Measurements from ENCODE around the gene SLC8A2. TPM values are rescaled to one million over a fixed set of nuclear protein-coding genes. Genes with fewer than 3 reads are reported as not detected.

The SLC8A2 gene
- total RNA-seq = 10 to 100 TPM in 2 of 4 donors, 1 to 10 TPM in 1, under 1 TPM in 1; 0.82 to 36.4 (median 9.6) TPM

- intact Hi-C loops (cut with DNase I; ENCODE audit: low total_unique reads) (no loop called here), in situ Hi-C loops (cut with MboI; ENCODE audit: low pct_ligation_motif_present in 1 of 4, low pct_unique_long_range_greater_than_20kb in 1 of 4, low sequenced_read_pairs in 3 of 4) (no loop called here)
- H3K27me3 ChIP-seq = peaks cover 55% of the 10 kb centered on the region
- DNase-seq = peak; percentile 60
- H3K4me1 ChIP-seq = peaks cover 0 to 17% (median 7%) of the 10 kb centered on the region in 4 donors
- no peaks in the 10 kb centered on the region for H3K36me3 ChIP-seq
- peak within 1 kb of the TSS; percentile 20 to 72 (median 55) for H3K27ac ChIP-seq
- H3K4me3 ChIP-seq = peak within 1 kb of the TSS; percentile 20 to 47 (median 22)
- TF ChIP-seq POLR2AphosphoS5 (IDR thresholded peaks at IDR 0.05) (no peak), POLR2A (IDR thresholded peaks at IDR 0.05) (no peak), EP300 (IDR thresholded peaks at IDR 0.05; ENCODE audit: low read depth) (no peak), CTCF (IDR thresholded peaks at IDR 0.05) (no peak)
- WGBS, 2 donors (ENCODE audit: low coverage in 1 of 2) = 9% methylated on average over 23 of the region's 29 CpGs; no CpG with 5 or more reads in 1 of the 2 donors
- H3K9me3 ChIP-seq = no peaks in the 10 kb centered on the region
Measured at GRCh38 chr19:47471733-47472457, at the start of gene SLC8A2. Gene SLC8A2 (minus strand): TSS chr19:47471893. CDS start chr19:47466403, 5,490 bp downstream.

GRCh38 chr19:47520839-47521238 is 49.1 kb upstream of the SLC8A2 start:
- no peaks in the 10 kb centered on the region for H3K36me3 ChIP-seq
- TF ChIP-seq EP300 (IDR thresholded peaks at IDR 0.05; ENCODE audit: low read depth) (no peak), POLR2A (IDR thresholded peaks at IDR 0.05) (no peak), CTCF (IDR thresholded peaks at IDR 0.05) (no peak)
- H3K9me3 ChIP-seq = no peaks in the 10 kb centered on the region
- peaks cover 4 to 25% (median 8%) of the 10 kb centered on the region in 4 donors for H3K4me1 ChIP-seq
- no peak overlapping the region for H3K4me3 ChIP-seq
- no peak for DNase-seq
- no peak overlapping the region for H3K27ac ChIP-seq
- in situ Hi-C loops (cut with MboI; ENCODE audit: low pct_ligation_motif_present in 1 of 4, low pct_unique_long_range_greater_than_20kb in 1 of 4, low sequenced_read_pairs in 3 of 4) (no loop called here), intact Hi-C loops (cut with DNase I; ENCODE audit: low total_unique reads) (no loop called here)
- WGBS, 2 donors (ENCODE audit: low coverage in 1 of 2) = 87% methylated on average over 4 of the region's 6 CpGs; no CpG with 5 or more reads in 1 of the 2 donors
- H3K27me3 ChIP-seq = no peaks in the 10 kb centered on the region

GRCh38 chr19:47520343-47520806 is 48.7 kb upstream of the SLC8A2 start:
- 63 to 76% methylated on average over 4 to 10 of the region's 10 CpGs for WGBS, 2 donors (ENCODE audit: low coverage in 1 of 2)

More at GRCh38 chr19:47520343-47520806, 48.7 kb upstream of the SLC8A2 start:
- intact Hi-C loops (cut with DNase I; ENCODE audit: low total_unique reads) = no loop called here
- in situ Hi-C loops (cut with MboI; ENCODE audit: low pct_ligation_motif_present in 1 of 4, low pct_unique_long_range_greater_than_20kb in 1 of 4, low sequenced_read_pairs in 3 of 4) = no loop called here
- no peak overlapping the region for H3K4me3 ChIP-seq
- no peaks in the 10 kb centered on the region for H3K9me3 ChIP-seq
- no peaks in the 10 kb centered on the region for H3K36me3 ChIP-seq
- TF ChIP-seq POLR2AphosphoS5 (IDR thresholded peaks at IDR 0.05) (no peak), CTCF (IDR thresholded peaks at IDR 0.05) (no peak), EP300 (IDR thresholded peaks at IDR 0.05; ENCODE audit: low read depth) (no peak), POLR2A (IDR thresholded peaks at IDR 0.05) (no peak)
- H3K27me3 ChIP-seq = no peaks in the 10 kb centered on the region
- no peak overlapping the region for H3K27ac ChIP-seq
- peaks cover 4 to 29% (median 8%) of the 10 kb centered on the region in 4 donors for H3K4me1 ChIP-seq
- no peak for DNase-seq

Data from transverse colon (tissue), 4 donors.